HEK293T (cell line): Measurements from ENCODE around the gene SNX9.
"Not testable (repeated sequence)": the region's sequence is repeated elsewhere in the genome, so short reads cannot be mapped to it uniquely, and the experiment has no call there.

ENCODE experiments used
- CTCF ChIA-PET: fragments of 350-600 bp; formaldehyde crosslinking; extraction: SDS; loops from one replicate; lab custom pipeline; 2021; ENCODE audit warnings: antibody characterized with exemption, inconsistent platforms; lab: Yijun Ruan, JAX
- POLR2A ChIA-PET: fragments of 350-600 bp; formaldehyde crosslinking; extraction: SDS; loops from one replicate; lab custom pipeline; 2020; ENCODE audit warnings: antibody characterized with exemption, inconsistent platforms; lab: Yijun Ruan, JAX
- DNase-seq: peaks from one replicate; pipeline ENCODE4 v3.0.0; 2012; ENCODE audit warnings: mixed read lengths; ENCODE audit errors: extremely low spot score
- ARNT ChIP-seq: fragments of 450-650 bp; IDR thresholded peaks from 2 replicates; pipeline ENCODE4 v1.6.1; 2017; ENCODE audit warnings: mild to moderate bottlenecking
- BHLHE40 ChIP-seq: fragments of 450-650 bp; IDR thresholded peaks from 2 replicates; pipeline ENCODE4 v1.6.1; 2016; ENCODE audit warnings: mild to moderate bottlenecking, moderate library complexity, borderline replicate concordance
- CTBP1 ChIP-seq: fragments of 450-650 bp; IDR thresholded peaks from 2 replicates; pipeline ENCODE4 v1.6.1; 2016; ENCODE audit warnings: borderline replicate concordance
- ELF4 ChIP-seq: fragments of 450-650 bp; IDR thresholded peaks from 2 replicates; pipeline ENCODE4 v1.6.1; 2017; ENCODE audit warnings: antibody characterized with exemption
- FOXA1 ChIP-seq: fragments of 450-650 bp; IDR thresholded peaks from 2 replicates; pipeline ENCODE4 v1.6.1; 2016; ENCODE audit warnings: mild to moderate bottlenecking
- FOXK2 ChIP-seq: fragments of 450-650 bp; IDR thresholded peaks from 2 replicates; pipeline ENCODE4 v1.6.1; 2016; ENCODE audit warnings: mild to moderate bottlenecking
- FOXM1 ChIP-seq: fragments of 450-650 bp; IDR thresholded peaks from 2 replicates; pipeline ENCODE4 v1.6.1; 2017; ENCODE audit warnings: mild to moderate bottlenecking, borderline replicate concordance
- HDGF ChIP-seq: fragments of 450-650 bp; IDR thresholded peaks from 2 replicates; pipeline ENCODE4 v1.6.1; 2017; ENCODE audit warnings: antibody characterized with exemption, borderline replicate concordance
- L3MBTL2 ChIP-seq: fragments of 450-650 bp; conservative IDR thresholded peaks from 2 replicates; pipeline ENCODE4 v1.6.1; 2016; ENCODE audit warnings: mild to moderate bottlenecking
- LEF1 ChIP-seq: fragments of 450-650 bp; IDR thresholded peaks from 2 replicates; pipeline ENCODE4 v1.6.1; 2017; ENCODE audit warnings: mild to moderate bottlenecking, borderline replicate concordance
- NFRKB ChIP-seq: fragments of 450-650 bp; IDR thresholded peaks from 2 replicates; pipeline ENCODE4 v1.6.1; 2016; ENCODE audit warnings: mild to moderate bottlenecking, moderate library complexity
- PKNOX1 ChIP-seq: fragments of 450-650 bp; IDR thresholded peaks from 2 replicates; pipeline ENCODE4 v1.6.1; 2016
- SP1 ChIP-seq: fragments of 450-650 bp; IDR thresholded peaks from 2 replicates; pipeline ENCODE4 v1.6.1; 2017
- SUZ12 ChIP-seq: fragments of 450-650 bp; IDR thresholded peaks from 2 replicates; pipeline ENCODE4 v1.6.1; 2016; ENCODE audit warnings: mild to moderate bottlenecking
- TARDBP ChIP-seq: fragments of 450-650 bp; IDR thresholded peaks from 2 replicates; pipeline ENCODE4 v1.6.1; 2016
- ZNF384 ChIP-seq: fragments of 450-650 bp; IDR thresholded peaks from 2 replicates; pipeline ENCODE4 v1.6.1; 2016

The SNX9 gene

DNA sequence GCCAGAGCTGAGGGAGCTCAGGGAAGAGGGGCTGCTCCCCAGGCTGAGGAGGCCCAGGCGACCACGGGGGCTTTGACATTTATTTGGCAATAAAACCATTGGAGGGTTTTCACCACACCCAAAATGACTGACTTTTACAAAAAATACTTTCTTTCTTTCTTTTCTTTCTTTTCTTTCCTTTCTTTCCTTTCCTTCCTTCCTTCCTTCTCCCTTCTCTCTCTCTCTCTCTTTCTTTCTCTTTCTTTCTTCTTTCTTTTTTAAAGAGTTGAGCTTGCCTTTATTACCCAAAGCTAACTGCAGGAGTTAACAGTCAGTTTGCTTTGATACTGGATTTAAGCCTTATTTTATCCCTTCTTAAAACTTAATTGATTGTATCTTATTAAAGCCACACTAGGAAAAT is 17.2 kb downstream of the SNX9 start:
- no peak for DNase-seq
- TF ChIP-seq SUZ12 = no peak
- TF ChIP-seq ELF4 = no peak
- no peak for TF ChIP-seq FOXK2
- CTCF ChIA-PET = no interaction called here
- POLR2A ChIA-PET = no interaction called here

- ChIA-PET CTCF (no interaction called here), POLR2A (no interaction called here)
Observed at GRCh38 chr6:157840776-157841175, 17.7 kb downstream of the SNX9 start.

GRCh38 chr6:157841211-157841840 is 18.3 kb downstream of the SNX9 start:
- TF ChIP-seq CTBP1 = no peak
- no peak for TF ChIP-seq SUZ12
- TF ChIP-seq FOXM1 = no peak
- no peak for TF ChIP-seq BHLHE40
- no peak for TF ChIP-seq HDGF
- TF ChIP-seq LEF1 = no peak
- no peak for TF ChIP-seq ARNT
- no peak for TF ChIP-seq ZNF384
- no peak for TF ChIP-seq TARDBP
- POLR2A ChIA-PET = no interaction called here
- no peak for DNase-seq
- CTCF ChIA-PET = no interaction called here

More at GRCh38 chr6:157840776-157841175, 17.7 kb downstream of the SNX9 start:
- TF ChIP-seq SP1 (no peak), FOXK2 (no peak), BHLHE40 (no peak), LEF1 (no peak), PKNOX1 (no peak), SUZ12 (no peak), FOXM1 (no peak), ELF4 (no peak), ARNT (no peak), ZNF384 (no peak), NFRKB (no peak), CTBP1 (no peak)
- DNase-seq = no peak

DNA sequence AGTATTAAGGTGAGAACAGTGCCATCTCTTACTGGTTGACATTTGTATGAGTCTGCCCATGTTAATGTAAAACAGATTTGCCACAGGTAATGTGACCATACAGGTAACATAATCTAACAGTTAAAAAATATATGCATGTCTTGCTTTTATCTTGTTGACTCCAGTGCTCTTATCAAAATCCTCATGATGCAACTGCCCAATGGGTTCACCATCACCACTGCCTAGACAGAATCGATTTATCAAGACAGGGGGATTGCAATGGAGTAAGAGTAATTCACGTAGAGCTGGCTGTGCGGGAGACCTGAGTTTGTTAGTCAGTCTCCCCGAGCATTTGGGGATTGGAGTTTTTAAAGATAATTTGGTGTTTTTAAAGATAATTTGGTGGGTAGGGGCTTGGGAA is 19.2 kb downstream of the SNX9 start:
- ChIA-PET CTCF (no interaction called here), POLR2A (no interaction called here)
- no peak for TF ChIP-seq FOXK2
- no peak for TF ChIP-seq L3MBTL2
- TF ChIP-seq CTBP1 = no peak
- TF ChIP-seq NFRKB = no peak
- no peak for TF ChIP-seq ZNF384
- no peak for TF ChIP-seq TARDBP
- TF ChIP-seq FOXA1 = no peak
- TF ChIP-seq ARNT = no peak
- TF ChIP-seq PKNOX1 = no peak
- TF ChIP-seq FOXM1 = no peak
- TF ChIP-seq SUZ12 = no peak
- no peak for TF ChIP-seq SP1
- TF ChIP-seq BHLHE40 = no peak
- no peak for TF ChIP-seq LEF1
- TF ChIP-seq HDGF = no peak
- TF ChIP-seq ELF4 = no peak
- no peak for DNase-seq

GRCh38 chr6:157844196-157844595 is 21.1 kb downstream of the SNX9 start:
- DNase-seq, POLR2A ChIA-PET: not testable (repeated sequence)
- CTCF ChIA-PET = interaction anchor here (0.6 kb wide), 1 partner anchor 8 kb away, joined by 3 read pairs; no protein-coding TSS in a partner anchor

- POLR2A ChIA-PET = no interaction called here
- DNase-seq = no peak
- CTCF ChIA-PET = interaction anchor here (0.6 kb wide), 1 partner anchor 154 kb away, joined by 4 read pairs; no protein-coding TSS in a partner anchor
- TF ChIP-seq HDGF (no peak), BHLHE40 (no peak), FOXA1 (no peak), L3MBTL2 (no peak), FOXM1 (no peak), FOXK2 (no peak), ZNF384 (no peak), ELF4 (no peak), NFRKB (no peak), LEF1 (no peak), TARDBP (no peak), SP1 (no peak), PKNOX1 (no peak), SUZ12 (no peak), CTBP1 (no peak), ARNT (no peak)
Observed at GRCh38 chr6:157845493-157846259, 22.6 kb downstream of the SNX9 start.
